PC-9 (cell line): ENCODE data around the gene HSPA12A. TPM values are rescaled to one million over a fixed set of nuclear protein-coding genes. Genes with fewer than 3 reads are reported as not detected.

Experiments
- BruUV-seq: library from RNA; stranded (reverse); fragments of 400-500 nt; replicated peaks from 2 replicates; lab custom pipeline; 2021; lab: Mats Ljungman, UMichigan
- CTCF ChIA-PET: fragments of 300-600 bp; sonication (Branson Sonifier 250); formaldehyde crosslinking; loops from one replicate; lab custom pipeline; 2022; ENCODE audit warnings: antibody characterized with exemption; lab: Charles Lee
- POLR2A ChIA-PET: fragments of 300-600 bp; sonication (Branson Sonifier 250); formaldehyde crosslinking; loops from one replicate; lab custom pipeline; 2022; ENCODE audit warnings: antibody characterized with exemption; ENCODE audit not compliant: unreplicated experiment; lab: Charles Lee
- DNase-seq, 2 experiments: peaks; one replicate each; pipeline versions ENCODE4 v3.0.0 to v3.0.0-alpha.2; 2015 to 2022; ENCODE audit warnings: mixed read lengths in 1 of 2
- H2AFZ ChIP-seq: fragments of 200-600 bp; sonication (generic); 2 replicates; pipeline ENCODE4 v1.8.1; 2017; ENCODE audit warnings: antibody characterized with exemption
- H3F3A ChIP-seq: fragments of 200-600 bp; sonication (generic); 2 replicates; pipeline ENCODE4 v1.8.1; 2017; ENCODE audit warnings: antibody characterized with exemption, mild to moderate bottlenecking, low read depth; ENCODE audit not compliant: insufficient read depth
- H3K27ac ChIP-seq: fragments of 200-600 bp; sonication (generic); 2 replicates; pipeline ENCODE4 v1.6.1; 2016; ENCODE audit warnings: mixed run types
- H3K27me3 ChIP-seq: fragments of 200-600 bp; sonication (generic); 2 replicates; pipeline ENCODE4 v1.6.1; 2016; ENCODE audit warnings: low read depth, mixed run types; ENCODE audit not compliant: insufficient read depth
- H3K36me3 ChIP-seq: fragments of 200-600 bp; sonication (generic); 2 replicates; pipeline ENCODE4 v1.6.1; 2016; ENCODE audit warnings: low read depth, mixed run types
- H3K4me1 ChIP-seq: fragments of 200-600 bp; sonication (generic); replicated peaks from 2 replicates; pipeline ENCODE4 v1.6.1; 2016; ENCODE audit warnings: mixed run types; ENCODE audit not compliant: insufficient read depth
- H3K4me2 ChIP-seq: fragments of 200-600 bp; sonication (generic); 2 replicates; pipeline ENCODE4 v1.6.1; 2017; ENCODE audit warnings: mixed run types
- H3K4me3 ChIP-seq: fragments of 200-600 bp; sonication (generic); 2 replicates; pipeline ENCODE4 v1.6.1; 2016; ENCODE audit warnings: mixed run types
- H3K79me2 ChIP-seq: fragments of 200-600 bp; sonication (generic); 2 replicates; pipeline ENCODE4 v1.6.1; 2017; ENCODE audit warnings: low read depth, mixed run types
- H3K9me2 ChIP-seq: fragments of 200-600 bp; sonication (generic); 2 replicates; pipeline ENCODE4 v1.8.1; 2017; ENCODE audit warnings: mild to moderate bottlenecking; ENCODE audit not compliant: insufficient read depth
- H3K9me3 ChIP-seq: fragments of 200-600 bp; sonication (generic); 2 replicates; pipeline ENCODE4 v1.8.1; 2016; ENCODE audit warnings: low read depth; ENCODE audit not compliant: insufficient read depth
- H4K20me1 ChIP-seq: fragments of 200-600 bp; sonication (generic); 2 replicates; pipeline ENCODE4 v1.8.1; 2017; ENCODE audit not compliant: insufficient read depth
- CTCF ChIP-seq: fragments of 200-600 bp; sonication (generic); conservative IDR thresholded peaks from 2 replicates; pipeline ENCODE4 v1.6.1; 2017; ENCODE audit warnings: mixed run types, antibody characterized with exemption, mild to moderate bottlenecking, moderate library complexity
- EZH2 ChIP-seq: fragments of 200-600 bp; sonication (generic); IDR thresholded peaks from 2 replicates; pipeline ENCODE4 v1.8.0; 2017; ENCODE audit warnings: antibody characterized with exemption, low read depth
- intact Hi-C: fragments of 100-400 bp; cut with micrococcal nuclease; formaldehyde crosslinking; loops from one replicate; pipeline ENCODE4 v1.10.0; 2022; ENCODE audit not compliant: unreplicated experiment
- total RNA-seq: library from RNA; stranded (reverse); gene quantifications from 2 replicates; pipeline ENCODE4 v1.2.3, GENCODE V29; 2021

HSPA12A gene
- total RNA-seq, 1 experiment from 2014 or later, result 12.1 TPM

- no peaks in the 10 kb centered on the region for H3K9me2 ChIP-seq
- no peaks in the 10 kb centered on the region for H3K79me2 ChIP-seq
- H2AFZ ChIP-seq, result no peak overlapping the region
- intact Hi-C loops, result no loop called here
- TF ChIP-seq EZH2, result no peak
- no peak for TF ChIP-seq CTCF
- H3K27ac ChIP-seq, result no peak overlapping the region
- no peak for DNase-seq
- H4K20me1 ChIP-seq, result no peaks in the 10 kb centered on the region
- no peaks in the 10 kb centered on the region for H3K9me3 ChIP-seq
- H3F3A ChIP-seq, result no peaks in the 10 kb centered on the region
- H3K4me1 ChIP-seq, result no peaks in the 10 kb centered on the region
- ChIA-PET POLR2A (no interaction called here), CTCF (no interaction called here)
- no peaks in the 10 kb centered on the region for H3K36me3 ChIP-seq
- no peak overlapping the region for H3K4me2 ChIP-seq
- BruUV-seq, result no TSS peak
- H3K4me3 ChIP-seq, result no peak overlapping the region
- peaks cover 7% of the 10 kb centered on the region; the same call in 1 of the 2 replicates for H3K27me3 ChIP-seq
Measured at GRCh38 chr10:116665541-116666125, 76.7 kb downstream of the HSPA12A start.

- H3K27me3 ChIP-seq, result peaks cover 7% of the 10 kb centered on the region; the same call in 1 of the 2 replicates
- DNase-seq, result no peak
- no peak overlapping the region for H3K4me2 ChIP-seq
- no peaks in the 10 kb centered on the region for H3K9me2 ChIP-seq
- TF ChIP-seq EZH2 (no peak), CTCF (no peak)
- intact Hi-C loops, result no loop called here
- H3K79me2 ChIP-seq, result no peaks in the 10 kb centered on the region
- no peak overlapping the region for H3K27ac ChIP-seq
- no peaks in the 10 kb centered on the region for H3F3A ChIP-seq
- no peaks in the 10 kb centered on the region for H3K4me1 ChIP-seq
- no peaks in the 10 kb centered on the region for H4K20me1 ChIP-seq
- BruUV-seq, result no TSS peak
- no peak overlapping the region for H2AFZ ChIP-seq
- ChIA-PET POLR2A (no interaction called here), CTCF (no interaction called here)
- no peak overlapping the region for H3K4me3 ChIP-seq
- H3K36me3 ChIP-seq, result no peaks in the 10 kb centered on the region
- H3K9me3 ChIP-seq, result no peaks in the 10 kb centered on the region
Measured at GRCh38 chr10:116664631-116665030, 77.7 kb downstream of the HSPA12A start.

GRCh38 chr10:116663342-116663741 lies 79.0 kb downstream of the HSPA12A start:
- ChIA-PET POLR2A (no interaction called here), CTCF (no interaction called here)
- no peaks in the 10 kb centered on the region for H3K9me2 ChIP-seq
- intact Hi-C loops, result no loop called here
- peaks cover 7% of the 10 kb centered on the region; the same call in 1 of the 2 replicates for H3K27me3 ChIP-seq
- H3K4me3 ChIP-seq, result no peak overlapping the region
- H3F3A ChIP-seq, result no peaks in the 10 kb centered on the region
- TF ChIP-seq CTCF (no peak), EZH2 (no peak)
- H3K4me1 ChIP-seq, result no peaks in the 10 kb centered on the region
- H2AFZ ChIP-seq, result no peak overlapping the region
- no peaks in the 10 kb centered on the region for H3K36me3 ChIP-seq
- H4K20me1 ChIP-seq, result no peaks in the 10 kb centered on the region
- no peaks in the 10 kb centered on the region for H3K9me3 ChIP-seq
- DNase-seq, result no peak
- BruUV-seq, result no TSS peak
- no peak overlapping the region for H3K4me2 ChIP-seq
- H3K79me2 ChIP-seq, result no peaks in the 10 kb centered on the region
- no peak overlapping the region for H3K27ac ChIP-seq
